ENCODE results near the gene GLIPR2. TPM values are rescaled to one million over a fixed set of nuclear protein-coding genes. Genes with fewer than 3 reads are reported as not detected.

Gene GLIPR2
- total and polyA plus RNA-seq, 2 of the 4 experiments (the other 2 are of a cell fraction) = 35.8 to 43.3 TPM

DNA sequence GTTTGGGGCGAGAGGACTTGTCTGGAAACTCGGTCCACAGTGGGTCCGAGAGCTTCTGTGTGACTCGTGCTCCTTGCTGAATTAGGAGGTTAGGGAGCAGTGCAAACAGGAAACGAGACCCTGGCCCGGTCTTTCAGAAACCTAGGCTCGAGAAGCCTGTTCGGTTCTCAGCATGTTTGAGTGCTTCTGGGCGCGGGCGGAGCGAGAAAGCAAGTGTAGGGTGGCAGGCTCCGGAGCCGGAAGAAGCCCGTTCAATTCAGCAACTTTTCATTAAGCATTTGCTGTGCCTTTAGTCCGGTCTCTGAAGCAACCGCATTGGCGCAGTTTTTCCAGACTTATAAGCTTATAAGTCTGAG is 54.7 kb downstream of the GLIPR2 start:
- Histone ChIP-seq H3K9me3 (ENCODE audit: control insufficient read depth, insufficient read depth, low read length) (no peaks in the 10 kb centered on the region), H4K91ac (ENCODE audit: insufficient read depth, low read depth, low read length) (peak overlapping the region; percentile 55), H3K4me3 (ENCODE audit: insufficient read depth, low read depth, low read length) (peak overlapping the region; percentile 73), H4K20me1 (ENCODE audit: insufficient read depth, low read length) (peaks cover 43% of the 10 kb centered on the region), H3K27ac (ENCODE audit: insufficient read depth, low read length) (peak overlapping the region; percentile 75), H2BK5ac (ENCODE audit: low read depth, low read length, poor library complexity, severe bottlenecking) (peak overlapping the region; percentile 71), H2BK15ac (ENCODE audit: low read depth, low read length) (no peak overlapping the region), H2AK9ac (replicated peaks; ENCODE audit: low read depth, low read length, poor library complexity) (peak overlapping the region; percentile 98), H3K9ac (ENCODE audit: low read depth, low read length) (peak overlapping the region; percentile 86), H3K36me3 (ENCODE audit: control insufficient read depth, insufficient read depth, low read length) (peaks cover 2% of the 10 kb centered on the region; the same call in 1 of the 2 replicates), H3K14ac (replicated peaks; ENCODE audit: low read depth, low read length) (peak overlapping the region; percentile 93), H3K9me1 (ENCODE audit: insufficient read depth, low read length) (peaks cover 21% of the 10 kb centered on the region), H3K23ac (ENCODE audit: low read depth, low read length) (peak overlapping the region; percentile 94), H3K79me1 (ENCODE audit: low read depth in 1 of 2, low read length in 2 of 2) (peaks cover 3 to 51% of the 10 kb centered on the region in 2 experiments; a peak in 2 of 4 replicates), H2AFZ (replicated peaks; ENCODE audit: low read length, poor library complexity) (peak overlapping the region; percentile 93), H2BK120ac (ENCODE audit: low read depth, low read length) (no peak overlapping the region; the same call in 1 of the 2 replicates), H3K4me2 (ENCODE audit: low read depth, low read length) (peak overlapping the region; percentile 99), H4K8ac (ENCODE audit: low read depth in 2 of 2, low read length in 2 of 2) (peak overlapping the region in 1 of 2 experiments; percentile 47; a peak in 2 of 4 replicates), H3K18ac (ENCODE audit: low read depth, low read length) (no peak overlapping the region), H2BK20ac (ENCODE audit: low read depth, low read length) (no peak overlapping the region), H2AK5ac (ENCODE audit: low read depth, low read length) (peak overlapping the region; percentile 54; the same call in 1 of the 2 replicates), H4K5ac (ENCODE audit: low read depth, low read length) (peak overlapping the region; percentile 18; the same call in 1 of the 2 replicates), H3K56ac (ENCODE audit: extremely low read depth, insufficient read depth, low read length) (peak overlapping the region; percentile 76; the same call in 1 of the 2 replicates), H3K4me1 (ENCODE audit: control insufficient read depth, insufficient read depth, low read length) (peaks cover 15% of the 10 kb centered on the region), H3K27me3 (ENCODE audit: control insufficient read depth, insufficient read depth, low read length) (no peaks in the 10 kb centered on the region), H3K4ac (ENCODE audit: low read depth, low read length) (peak overlapping the region; percentile 76)
- peak; percentile 0; the same call in 1 of the 2 replicates for ATAC-seq (ENCODE audit: low read depth)
- no TSS peak for BruUV-seq (replicated peaks)
- ChIA-PET POLR2A (ENCODE audit: unreplicated experiment) (interaction anchor here (0.6 kb wide), 1 partner anchor 82 kb away, joined by 4 read pairs; no protein-coding TSS in a partner anchor), CTCF (interaction anchor here (0.6 to 2.1 kb wide), 7 partner anchors 10 to 280 kb away, joined by 3 to 6 read pairs (median 4); no protein-coding TSS in a partner anchor)
- in situ Hi-C loops (cut with MboI; ENCODE audit: low sequenced_read_pairs) = no loop called here
- dilution Hi-C loops (cut with HindIII; ENCODE audit: low sequenced_read_pairs, unreplicated experiment) = no loop called here
- 1% methylated on average over 15 of the region's 18 CpGs; no CpG with 5 or more reads in 1 of the 2 experiments for WGBS, 2 experiments (ENCODE audit: extremely low coverage in 2 of 2, insufficient read length in 1 of 2)
- intact Hi-C loops (cut with micrococcal nuclease) = loop anchor here (2.0 to 5.0 kb wide), 3 partner anchors 54 to 136 kb away; partner anchors contain the start of gene GLIPR2
- no peak for DNase-seq
- TF ChIP-seq, protein P1, sequence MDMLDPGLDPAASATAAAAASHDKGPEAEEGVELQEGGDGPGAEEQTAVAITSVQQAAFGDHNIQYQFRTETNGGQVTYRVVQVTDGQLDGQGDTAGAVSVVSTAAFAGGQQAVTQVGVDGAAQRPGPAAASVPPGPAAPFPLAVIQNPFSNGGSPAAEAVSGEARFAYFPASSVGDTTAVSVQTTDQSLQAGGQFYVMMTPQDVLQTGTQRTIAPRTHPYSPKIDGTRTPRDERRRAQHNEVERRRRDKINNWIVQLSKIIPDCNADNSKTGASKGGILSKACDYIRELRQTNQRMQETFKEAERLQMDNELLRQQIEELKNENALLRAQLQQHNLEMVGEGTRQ (IDR thresholded peaks at IDR 0.05; ENCODE audit: low read depth, low read length) = no peak
- no peak for TF ChIP-seq CEBPB (IDR thresholded peaks at IDR 0.05; ENCODE audit: low read depth, low read length)
- no peak for TF ChIP-seq POLR2A (IDR thresholded peaks at IDR 0.05; ENCODE audit: low read depth, low read length)
- TF ChIP-seq RCOR1 (IDR thresholded peaks at IDR 0.05; ENCODE audit: insufficient replicate concordance, low read length) = no peak
